MM.1S (cell line): Measurements from ENCODE around the gene ZNF333.

Experiments used
- CTCF ChIP-seq: fragments of 300-600 bp; sonication (generic); IDR thresholded peaks from 2 replicates; pipeline ENCODE4 v1.5.1; 2016; ENCODE audit warnings: antibody characterized with exemption, low read length, mixed read lengths
- EZH2phosphoT487 ChIP-seq: fragments of 300-600 bp; sonication (generic); IDR thresholded peaks from 2 replicates; pipeline ENCODE4 v1.6.1; 2018; ENCODE audit warnings: antibody characterized with exemption, low read length

GRCh38 chr19:14655726-14656125 lies 34.1 kb upstream of the ZNF333 start:
- TF ChIP-seq EZH2phosphoT487 (no peak), CTCF (no peak)
